GM18499 (cell line): ENCODE data around the gene LAMA5.

Experiments
- ATAC-seq: cut with Tn5 transposase; IDR thresholded peaks from one replicate; pipeline ENCODE4 v1.9.1; 2021; ENCODE audit warnings: moderate number of reproducible peaks; ENCODE audit not compliant: insufficient read depth, unreplicated experiment

LAMA5 gene

GRCh38 chr20:62294516-62294915 lies 72.6 kb downstream of the LAMA5 start:
- ATAC-seq = no peak

DNA sequence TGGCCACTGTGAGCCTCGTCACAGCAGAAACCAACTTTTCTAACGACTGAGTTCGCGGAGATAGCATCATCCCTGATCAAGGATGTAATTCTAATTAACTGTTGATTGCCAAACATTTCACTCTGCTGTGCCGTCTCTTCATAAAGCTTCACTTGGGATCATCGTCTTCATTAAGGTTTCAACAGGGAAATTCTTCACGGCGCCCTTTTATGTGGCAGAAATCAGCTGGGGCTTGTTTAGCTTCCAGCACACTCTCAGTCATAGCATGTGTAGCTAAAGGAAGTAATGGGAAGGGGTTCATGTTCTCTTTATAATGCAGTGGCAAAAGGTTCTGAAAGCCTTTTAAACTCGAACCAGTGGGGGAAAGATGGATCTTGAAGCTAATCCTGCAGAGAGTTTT lies 73.2 kb downstream of the LAMA5 start:
- no peak for ATAC-seq

DNA sequence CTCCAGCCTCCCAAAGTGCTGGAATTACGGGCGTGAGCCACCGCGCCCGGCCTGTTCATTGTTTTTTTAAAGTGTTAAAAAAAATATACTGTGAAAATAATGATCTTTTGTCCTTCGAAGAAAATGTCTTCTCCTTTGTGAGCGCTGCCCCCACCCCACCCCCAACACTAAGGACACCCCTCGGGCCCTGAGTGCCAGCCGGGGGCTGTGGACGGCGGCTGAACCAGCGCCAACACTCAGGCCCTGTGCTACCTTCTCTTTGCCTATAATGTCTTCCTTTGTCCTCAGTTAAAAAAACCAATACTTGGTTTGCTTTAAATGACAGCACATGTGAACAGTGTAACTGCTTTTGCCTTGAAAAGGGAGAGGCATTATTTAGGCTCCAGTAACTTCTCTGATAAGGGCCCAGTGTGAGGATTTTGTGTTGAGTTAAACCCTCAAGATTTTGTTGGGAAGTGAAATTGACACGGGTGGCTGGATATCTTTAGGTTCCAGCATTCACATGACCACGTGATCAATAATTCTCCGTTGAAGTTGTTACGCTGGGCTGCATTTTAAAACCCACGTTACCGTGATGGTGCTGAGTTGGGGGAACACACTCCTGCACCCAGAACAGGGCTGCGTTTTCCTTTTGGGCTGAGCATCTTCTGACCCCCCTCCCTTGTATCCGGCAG lies 73.9 kb downstream of the LAMA5 start:
- ATAC-seq = no peak

- ATAC-seq = no peak
These were observed 75.0 kb downstream of the LAMA5 start for GRCh38 chr20:62292108-62292507.

DNA sequence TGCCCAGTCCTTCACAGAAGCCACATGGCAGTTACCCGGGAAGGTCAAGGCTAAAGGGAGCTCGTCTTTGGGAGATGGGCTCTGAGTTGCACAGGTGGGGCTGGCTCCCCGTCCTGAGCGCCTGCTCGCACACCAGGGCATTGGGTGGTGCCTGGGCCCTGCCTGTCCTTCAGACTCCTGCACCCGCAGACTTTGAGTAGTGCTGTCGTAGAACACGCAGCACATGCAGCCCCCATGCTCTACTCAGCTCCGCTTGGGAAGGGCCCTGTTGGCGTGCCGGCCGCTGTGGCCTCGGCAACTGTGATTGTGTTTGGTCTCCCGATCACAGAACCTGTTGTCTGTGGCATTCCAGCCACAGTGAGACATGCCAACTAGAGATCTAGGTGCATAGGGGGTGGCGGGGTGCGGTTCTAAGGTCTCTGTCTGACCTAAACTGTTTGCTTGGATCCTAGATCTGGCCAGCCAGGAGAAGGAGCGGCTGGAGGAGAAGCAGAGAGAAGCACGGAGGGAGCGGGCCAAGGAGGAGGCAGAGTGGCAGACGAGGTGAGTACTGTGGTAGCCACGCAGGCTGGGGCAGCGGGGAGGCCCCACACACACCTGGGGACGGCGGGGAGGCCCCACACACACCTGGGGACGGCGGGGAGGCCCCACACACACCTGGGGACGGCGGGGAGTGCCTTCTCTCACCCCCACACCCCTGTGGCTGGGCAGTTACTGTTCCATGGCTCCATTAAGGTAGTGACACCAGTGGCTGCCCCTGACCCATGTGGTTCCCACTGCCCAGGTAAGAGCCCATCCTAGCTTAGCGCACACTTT lies 75.7 kb downstream of the LAMA5 start:
- ATAC-seq = no peak

GRCh38 chr20:62289898-62290297 lies 77.2 kb downstream of the LAMA5 start:
- no peak for ATAC-seq

DNA sequence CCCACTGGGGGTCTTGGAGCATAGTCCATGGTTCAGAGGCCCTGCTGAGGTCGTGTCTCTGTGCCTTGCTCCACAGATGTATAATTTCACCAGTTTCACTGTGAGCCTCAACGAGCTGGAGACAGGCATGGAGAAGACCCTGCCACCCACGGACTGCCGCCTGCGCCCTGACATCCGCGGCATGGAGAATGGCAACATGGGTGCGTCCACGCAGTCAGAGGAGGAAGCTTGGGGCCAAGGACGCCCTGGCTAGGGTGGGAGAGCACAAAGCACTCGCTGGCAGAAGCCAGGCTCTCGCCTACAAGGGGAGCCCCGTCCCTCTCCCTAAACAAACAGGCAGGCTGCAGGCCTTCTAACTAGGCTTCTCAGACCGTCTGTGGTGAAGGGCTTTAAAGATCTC lies 78.0 kb downstream of the LAMA5 start:
- ATAC-seq = no peak

DNA sequence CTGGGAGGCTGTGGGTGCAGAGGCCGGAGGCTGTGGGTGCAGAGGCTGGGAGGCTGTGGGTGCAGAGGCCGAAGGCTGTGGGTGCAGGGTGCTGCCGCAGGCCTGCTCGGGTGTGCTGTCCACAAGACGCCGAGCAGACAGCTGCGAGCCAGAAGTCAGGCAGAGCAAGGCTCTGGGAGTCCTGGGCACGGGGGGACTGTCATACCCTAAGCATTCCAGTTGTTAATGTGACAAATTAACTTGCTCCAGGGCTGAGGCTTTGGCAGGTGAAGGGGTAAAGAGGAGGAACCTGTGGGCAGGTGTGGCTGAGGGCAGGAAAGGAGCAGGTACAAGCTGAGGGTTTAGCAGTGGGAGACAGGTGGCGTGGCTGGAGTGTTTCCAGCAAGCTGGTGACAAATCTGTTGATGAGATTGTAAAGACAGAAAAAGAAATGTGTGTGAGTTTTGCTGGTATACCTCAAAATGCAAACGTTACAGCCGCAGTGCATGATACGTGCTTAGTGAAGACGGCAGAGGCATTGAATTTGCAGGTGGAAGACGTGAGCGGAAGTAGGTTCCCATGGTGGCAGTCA lies 78.5 kb downstream of the LAMA5 start:
- no peak for ATAC-seq

DNA sequence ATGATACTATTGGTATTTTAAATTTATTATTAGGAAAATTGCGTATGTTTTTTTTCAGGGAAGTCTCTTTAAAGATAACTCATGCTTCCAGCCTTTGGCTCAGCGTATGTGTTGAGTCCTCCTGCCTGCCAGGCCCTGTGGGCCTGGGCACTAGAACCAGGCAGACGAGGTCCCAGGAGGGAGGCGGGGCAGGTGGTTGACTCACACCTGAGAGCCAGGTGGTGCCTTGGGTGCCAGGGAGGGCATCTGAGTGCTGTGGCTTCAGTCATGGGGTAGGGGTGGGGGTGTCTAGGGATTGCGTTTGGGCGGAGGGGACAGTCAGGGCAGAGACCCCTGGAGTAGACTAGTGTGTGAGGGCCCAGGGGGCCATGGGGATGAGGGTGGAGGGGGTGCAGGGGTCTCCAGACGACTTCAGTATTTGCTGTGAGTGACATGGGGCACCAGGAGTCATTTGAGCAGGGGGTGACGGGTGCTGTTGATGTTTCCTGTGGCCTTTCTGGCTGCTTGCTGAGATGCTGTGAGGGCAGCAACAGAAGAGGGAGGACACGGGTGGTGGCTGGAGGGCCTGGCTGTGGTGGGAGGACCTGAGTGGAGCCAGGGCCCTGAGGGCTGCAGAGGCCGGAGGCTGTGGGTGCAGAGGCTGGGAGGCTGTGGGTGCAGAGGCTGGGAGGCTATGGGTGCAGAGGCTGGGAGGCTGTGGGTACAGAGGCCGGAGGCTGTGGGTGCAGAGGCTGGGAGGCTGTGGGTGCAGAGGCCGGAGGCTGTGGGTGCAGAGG lies 79.2 kb downstream of the LAMA5 start:
- ATAC-seq = no peak

DNA sequence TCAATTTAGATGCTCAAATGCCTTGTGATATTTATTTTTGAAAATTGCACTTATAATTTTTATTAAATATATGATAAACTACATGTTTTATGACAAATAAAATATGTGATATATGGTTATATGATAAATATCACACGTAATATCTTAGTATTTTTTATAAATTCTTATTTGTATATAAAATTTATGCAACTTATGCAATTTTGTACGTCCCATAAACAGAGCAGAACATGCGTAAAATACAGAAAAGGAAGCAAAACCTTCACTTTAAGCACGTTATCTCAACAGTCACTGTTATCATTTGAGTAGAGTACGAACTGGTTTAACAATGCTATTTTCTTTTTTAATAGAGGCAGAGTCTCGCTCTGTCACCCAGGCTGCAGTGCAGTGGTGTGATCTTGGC lies 80.0 kb downstream of the LAMA5 start:
- no peak for ATAC-seq

GRCh38 chr20:62286493-62287064 lies 80.5 kb downstream of the LAMA5 start:
- no peak for ATAC-seq

GRCh38 chr20:62285722-62286121 lies 81.4 kb downstream of the LAMA5 start:
- ATAC-seq = no peak

GRCh38 chr20:62285151-62285550 lies 82.0 kb downstream of the LAMA5 start:
- no peak for ATAC-seq

DNA sequence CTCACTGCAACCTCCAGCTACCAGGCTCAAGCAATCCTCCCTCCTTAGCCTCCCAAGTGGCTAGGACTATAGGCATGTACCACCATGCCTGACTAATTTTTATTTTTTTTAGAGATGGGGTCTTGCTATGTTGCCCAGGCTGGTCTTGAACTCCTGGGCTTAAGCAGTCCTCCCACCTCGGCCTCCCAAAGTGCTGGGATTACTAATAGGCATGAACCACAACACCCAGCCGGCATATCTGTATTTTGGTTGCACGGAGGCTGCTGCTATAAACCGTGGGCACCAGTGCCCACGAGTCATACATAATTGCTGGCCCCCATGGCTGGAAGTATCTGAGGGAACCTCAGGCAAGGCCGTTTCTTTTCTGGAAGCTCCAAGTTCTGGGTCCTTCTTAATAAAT lies 82.7 kb downstream of the LAMA5 start:
- ATAC-seq = no peak

DNA sequence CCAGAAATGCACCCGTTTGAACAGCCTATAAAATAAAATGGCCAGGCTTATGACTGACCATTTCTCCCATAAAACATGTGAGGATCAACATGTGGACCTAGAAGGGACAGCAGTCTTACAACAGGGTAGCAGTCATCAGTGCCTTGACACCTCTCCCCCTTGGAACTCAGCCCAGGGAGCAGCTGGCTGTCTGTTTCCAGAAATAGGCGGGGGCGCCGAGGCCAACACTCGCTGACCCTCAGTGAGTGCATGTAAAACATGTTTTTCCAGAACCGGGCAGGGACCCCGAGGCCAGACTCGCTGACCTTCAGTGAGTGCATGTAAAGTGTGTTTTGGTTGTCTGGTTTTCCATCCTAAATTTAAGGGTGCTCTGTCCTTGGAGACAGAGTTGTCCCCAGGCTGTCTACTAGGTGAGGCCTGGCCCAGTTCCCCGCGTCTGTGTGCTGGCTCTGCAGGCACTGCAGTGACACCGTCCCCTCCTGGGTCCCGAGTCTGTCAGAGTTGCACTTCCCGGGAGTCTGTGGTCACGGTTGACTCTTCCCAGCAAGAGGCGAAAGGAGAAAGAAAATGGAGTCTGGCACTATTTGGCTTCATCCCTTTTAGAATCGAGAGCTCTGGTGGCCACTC lies 84.1 kb downstream of the LAMA5 start:
- no peak for ATAC-seq

- no peak for ATAC-seq
These were observed 85.0 kb downstream of the LAMA5 start for GRCh38 chr20:62282103-62282502.

DNA sequence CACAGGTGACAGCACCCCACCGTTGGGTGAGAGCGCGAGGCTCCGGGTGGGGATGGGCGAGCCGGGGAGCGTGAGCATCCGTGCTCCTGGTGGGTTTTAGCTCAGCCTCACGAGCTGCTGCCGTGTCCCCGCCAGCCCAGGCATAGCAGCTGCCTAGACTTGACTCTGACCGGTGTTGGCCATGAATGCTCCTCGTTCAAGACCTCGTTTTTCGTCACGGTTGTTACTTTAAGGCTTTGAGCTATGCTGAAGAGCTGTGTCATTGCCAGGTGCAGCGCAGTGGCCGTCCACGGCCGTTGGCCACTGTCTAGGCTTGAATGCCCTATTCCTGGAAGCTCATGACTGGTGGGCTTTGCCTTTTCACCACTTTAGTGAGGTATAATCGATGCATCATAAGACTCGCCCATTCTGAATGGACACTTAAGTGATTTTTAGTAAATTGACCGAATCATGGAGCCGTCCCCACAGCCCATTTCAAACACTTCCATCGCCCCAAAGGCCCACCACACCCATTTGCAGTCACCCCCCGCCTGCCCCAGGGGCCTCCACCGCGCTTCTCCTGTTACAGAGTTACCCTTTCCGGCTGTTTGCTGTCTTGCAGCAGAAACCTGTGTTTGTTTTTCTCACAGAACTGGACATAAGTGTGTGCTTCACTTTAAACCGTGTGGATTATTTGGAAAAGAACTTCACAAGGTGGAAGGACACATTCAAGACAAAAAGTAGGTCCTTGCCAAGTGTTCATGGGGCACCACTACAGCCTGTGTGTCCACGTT lies 85.8 kb downstream of the LAMA5 start:
- no peak for ATAC-seq

- no peak for ATAC-seq
These were observed 86.8 kb downstream of the LAMA5 start for GRCh38 chr20:62280303-62280702.

DNA sequence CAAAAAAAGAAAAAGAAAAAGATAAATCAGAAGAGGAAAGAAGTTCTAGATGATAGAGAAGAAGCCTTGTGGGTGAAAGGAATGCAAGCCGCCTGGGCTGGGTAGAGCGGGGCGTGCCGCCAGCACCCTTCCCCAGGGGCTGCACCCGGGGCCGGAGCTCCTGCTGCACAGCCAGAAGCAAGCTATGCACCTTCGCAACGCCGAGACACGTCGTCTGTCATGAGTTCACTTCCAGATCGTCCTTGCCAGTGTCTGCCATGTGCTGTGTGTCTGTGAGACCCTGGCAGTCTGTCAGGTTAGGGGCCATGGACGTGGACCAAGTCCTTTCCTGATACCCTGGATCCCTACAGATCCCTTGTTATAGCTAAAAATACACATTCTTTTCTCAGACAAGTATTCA lies 89.9 kb downstream of the LAMA5 start:
- no peak for ATAC-seq
